Skin epidermis (tissue), 12 donors: ENCODE measurements around the gene KRTAP5-9.
"Not testable (repeated sequence)": the region's sequence is repeated elsewhere in the genome, so short reads cannot be mapped to it uniquely, and the experiment has no call there.

Source experiments
- H3K27ac ChIP-seq, 21 experiments: fragments of 200-600 bp; sonication (generic) in 11 of 21; one replicate each; pipeline ENCODE4 v1.5.0; 2020; ENCODE audit warnings: mild to moderate bottlenecking in 3 of 21, inconsistent platforms in 2 of 21, moderate library complexity in 2 of 21
- H3K4me3 ChIP-seq, 7 experiments: fragments of 200-600 bp; sonication (generic) in 2 of 7; one replicate each; pipeline ENCODE4 v1.5.0; 2020; ENCODE audit warnings: inconsistent platforms in 2 of 7, mild to moderate bottlenecking in 2 of 7, moderate library complexity in 1 of 7

KRTAP5-9 gene

DNA sequence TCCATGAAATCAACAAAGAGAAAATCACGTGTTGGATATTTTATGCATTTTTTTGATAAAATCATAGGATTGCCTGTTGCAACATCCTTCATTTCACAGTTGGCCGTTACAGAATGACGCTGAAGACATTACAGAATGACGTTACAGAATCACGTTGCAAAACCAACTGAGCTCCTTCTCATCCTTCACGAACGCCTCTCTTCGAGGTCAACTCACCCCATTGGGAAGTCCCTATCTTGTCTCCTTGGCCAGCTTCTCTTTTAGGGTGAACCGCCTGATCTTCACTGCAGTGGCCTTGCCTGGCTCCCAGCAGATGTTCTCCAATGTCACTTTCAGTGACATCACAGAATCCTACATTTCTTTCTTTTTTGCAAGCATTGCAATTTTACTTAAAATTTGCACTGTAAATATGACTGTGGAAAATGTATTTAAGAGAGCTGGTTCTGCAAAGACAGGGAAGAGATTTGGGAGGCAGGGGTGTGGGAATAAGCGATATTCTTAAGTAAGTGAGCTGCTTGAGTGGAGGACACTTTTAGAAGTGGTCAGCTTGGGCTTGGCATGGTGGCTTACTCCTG, 16.1 kb upstream of the KRTAP5-9 start:
- H3K27ac ChIP-seq, result no peak overlapping the region
- H3K4me3 ChIP-seq, result no peak overlapping the region

DNA sequence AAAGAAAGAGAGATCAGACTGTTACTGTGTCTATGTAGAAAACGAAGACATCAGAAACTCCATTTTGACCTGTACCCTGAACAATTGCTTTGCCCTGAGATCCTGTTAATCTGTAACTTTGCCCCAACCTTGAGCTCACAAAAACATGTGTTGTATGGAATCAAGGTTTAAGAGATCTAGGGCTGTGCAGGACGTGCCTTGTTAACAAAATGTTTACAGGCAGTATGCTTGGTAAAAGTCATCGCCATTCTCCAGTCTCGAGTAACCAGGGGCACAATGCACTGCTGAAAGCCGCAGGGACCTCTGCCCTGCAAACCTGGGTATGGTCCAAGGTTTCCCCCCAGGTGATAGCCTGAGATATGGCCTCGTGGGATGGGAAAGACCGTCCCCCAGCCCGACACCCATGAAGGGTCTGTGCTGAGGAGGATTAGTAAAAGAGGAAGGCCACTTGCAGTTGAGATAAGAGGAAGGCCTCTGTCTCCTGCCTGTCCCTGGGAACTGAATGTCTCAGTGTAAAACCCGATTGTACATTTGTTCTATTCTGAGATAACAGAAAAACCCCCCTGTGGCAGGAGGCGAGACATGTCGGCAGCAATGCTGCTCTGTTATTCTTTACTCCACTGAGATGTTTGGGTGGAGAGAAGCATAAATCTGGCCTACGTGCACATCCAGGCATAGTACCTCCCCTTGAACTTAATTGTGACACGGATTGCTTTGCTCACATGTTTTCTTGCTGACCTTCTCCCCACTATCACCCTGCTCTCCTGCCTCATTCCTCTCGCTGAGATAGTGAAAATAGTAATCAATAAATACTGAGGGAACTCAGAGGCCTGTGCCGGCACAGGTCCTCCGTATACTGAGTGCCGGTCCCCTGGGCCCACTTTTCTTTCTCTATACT, 13.3 kb upstream of the KRTAP5-9 start:
- not testable (repeated sequence) for H3K27ac ChIP-seq

DNA sequence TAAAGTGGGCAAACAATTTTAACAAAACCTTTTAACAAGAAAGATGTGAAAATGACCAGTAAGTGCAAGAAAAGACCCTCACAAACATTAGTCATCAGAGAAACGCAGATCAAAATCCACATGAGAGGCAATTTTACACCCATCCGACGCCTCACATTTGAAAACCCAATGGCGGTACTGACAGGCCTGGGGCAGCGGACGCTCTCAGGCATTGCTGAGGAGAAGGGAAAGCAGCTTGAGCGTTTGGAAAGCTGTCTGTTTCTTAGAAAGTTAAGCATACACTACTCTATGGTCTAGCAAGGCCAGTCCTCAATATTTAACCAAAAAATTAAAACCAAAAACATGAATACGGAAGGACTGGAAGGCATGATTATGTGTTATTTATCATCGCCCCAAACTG, 12.4 kb upstream of the KRTAP5-9 start:
- H3K4me3 ChIP-seq, result no peak overlapping the region

More for the DNA sequence above, 13.3 kb upstream of the KRTAP5-9 start:
- H3K4me3 ChIP-seq, result not testable (repeated sequence)

DNA sequence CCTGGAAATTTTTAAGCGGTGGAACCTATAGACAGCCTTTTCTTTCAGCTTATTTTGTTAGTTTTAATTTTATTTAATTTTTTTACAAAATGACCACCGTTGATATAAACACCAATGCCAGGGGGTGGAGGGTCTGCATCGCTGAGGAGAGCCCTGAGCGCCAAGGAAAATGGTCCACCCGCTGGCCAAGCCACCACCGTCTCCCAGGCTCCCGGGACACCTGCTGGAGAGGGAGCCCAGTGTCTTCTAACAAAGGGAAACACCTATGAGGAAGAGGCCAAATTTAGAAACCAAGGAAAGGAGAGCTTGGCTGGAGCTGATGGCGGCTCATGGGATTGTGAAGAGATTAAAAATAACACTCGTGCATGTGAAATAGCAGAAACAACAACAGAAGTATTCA, 10.7 kb upstream of the KRTAP5-9 start:
- Histone ChIP-seq H3K27ac (no peak overlapping the region), H3K4me3 (no peak overlapping the region)

More for the DNA sequence above, 12.4 kb upstream of the KRTAP5-9 start:
- H3K27ac ChIP-seq, result no peak overlapping the region

DNA sequence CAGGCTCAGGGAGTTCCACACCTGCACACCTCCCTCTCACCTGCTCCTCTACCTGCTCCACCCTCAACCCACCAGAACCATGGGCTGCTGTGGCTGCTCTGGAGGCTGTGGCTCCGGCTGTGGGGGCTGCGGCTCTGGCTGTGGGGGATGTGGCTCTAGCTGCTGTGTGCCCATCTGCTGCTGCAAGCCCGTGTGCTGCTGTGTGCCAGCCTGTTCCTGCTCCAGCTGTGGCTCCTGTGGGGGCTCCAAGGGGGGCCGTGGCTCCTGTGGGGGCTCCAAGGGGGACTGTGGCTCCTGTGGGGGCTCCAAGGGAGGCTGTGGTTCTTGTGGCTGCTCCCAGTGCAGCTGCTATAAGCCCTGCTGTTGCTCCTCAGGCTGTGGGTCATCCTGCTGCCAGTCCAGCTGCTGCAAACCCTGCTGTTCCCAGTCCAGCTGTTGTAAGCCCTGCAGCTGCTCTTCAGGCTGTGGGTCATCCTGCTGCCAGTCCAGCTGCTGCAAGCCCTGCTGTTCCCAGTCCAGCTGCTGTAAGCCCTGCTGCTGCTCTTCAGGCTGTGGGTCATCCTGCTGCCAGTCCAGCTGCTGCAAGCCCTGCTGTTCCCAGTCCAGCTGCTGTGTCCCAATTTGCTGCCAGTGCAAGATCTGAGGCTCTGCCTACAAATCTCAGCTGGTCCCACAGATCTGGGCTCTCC, 10.1 kb upstream of the KRTAP5-9 start, which contains the start of gene KRTAP5-8:
Gene KRTAP5-8, plus strand, starts transcription at position 49 of the 689 bp plus-strand sequence. Its CDS starts 31 bp downstream, at position 80.
- H3K4me3 ChIP-seq, H3K27ac ChIP-seq: not testable (repeated sequence)

DNA sequence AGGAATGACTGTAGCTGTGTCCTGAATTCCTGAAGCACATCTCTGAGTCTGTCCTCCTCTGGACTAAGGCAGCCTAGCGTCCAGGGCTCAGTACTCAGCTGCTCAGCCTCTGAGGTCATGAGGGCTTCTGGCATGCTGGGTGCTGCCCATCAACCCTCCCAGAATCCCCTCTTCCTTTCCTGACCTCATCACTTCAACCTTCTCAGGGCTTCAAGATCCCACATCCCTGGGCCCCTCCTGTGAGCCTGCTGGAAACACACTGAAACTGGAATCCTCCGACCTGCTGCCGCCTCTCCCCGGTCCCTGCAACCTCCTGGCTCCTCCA, 9.6 kb upstream of the KRTAP5-9 start:
- Histone ChIP-seq H3K27ac (no peak overlapping the region), H3K4me3 (no peak overlapping the region)

DNA sequence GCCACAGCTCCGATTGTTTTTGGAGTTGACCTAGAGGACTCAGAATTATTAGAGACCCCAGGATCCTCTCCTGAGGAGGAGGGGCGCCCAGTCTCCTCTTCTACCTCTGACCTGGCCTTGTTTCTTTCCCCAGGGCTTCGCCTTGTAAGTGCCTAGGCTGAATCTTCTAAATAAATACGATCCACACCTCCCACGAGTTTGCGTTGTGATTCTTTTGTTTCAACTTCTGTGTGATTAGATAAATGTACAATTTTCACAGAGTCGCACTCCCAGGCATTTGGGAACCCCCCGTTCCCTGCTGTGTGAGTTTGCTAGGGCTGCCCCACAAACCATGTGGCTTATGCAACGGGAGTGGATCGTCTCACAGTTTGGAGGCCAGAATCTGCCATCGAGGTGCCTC, 9.2 kb upstream of the KRTAP5-9 start:
- Histone ChIP-seq H3K4me3 (no peak overlapping the region), H3K27ac (no peak overlapping the region)

DNA sequence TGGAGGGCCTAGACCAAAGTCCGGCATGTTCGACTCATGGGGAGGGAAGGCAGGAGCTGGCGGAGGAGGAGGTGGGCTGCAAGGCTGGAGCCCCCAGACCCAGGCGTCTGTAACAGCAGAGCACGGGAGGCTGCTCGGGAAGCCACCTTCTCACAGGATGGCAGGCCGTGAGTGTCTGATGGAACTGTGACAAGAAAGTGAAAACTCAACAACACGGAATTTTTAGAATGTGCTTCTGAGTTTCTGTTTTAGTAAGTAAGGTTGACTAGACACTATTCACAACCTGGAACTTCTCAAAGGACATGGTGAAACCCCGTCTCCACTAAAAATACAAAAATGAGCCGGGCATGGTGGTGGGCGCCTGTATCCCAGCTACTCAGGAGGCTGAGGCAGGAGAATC, 8.2 kb upstream of the KRTAP5-9 start:
- H3K27ac ChIP-seq, H3K4me3 ChIP-seq: not testable (repeated sequence)

DNA sequence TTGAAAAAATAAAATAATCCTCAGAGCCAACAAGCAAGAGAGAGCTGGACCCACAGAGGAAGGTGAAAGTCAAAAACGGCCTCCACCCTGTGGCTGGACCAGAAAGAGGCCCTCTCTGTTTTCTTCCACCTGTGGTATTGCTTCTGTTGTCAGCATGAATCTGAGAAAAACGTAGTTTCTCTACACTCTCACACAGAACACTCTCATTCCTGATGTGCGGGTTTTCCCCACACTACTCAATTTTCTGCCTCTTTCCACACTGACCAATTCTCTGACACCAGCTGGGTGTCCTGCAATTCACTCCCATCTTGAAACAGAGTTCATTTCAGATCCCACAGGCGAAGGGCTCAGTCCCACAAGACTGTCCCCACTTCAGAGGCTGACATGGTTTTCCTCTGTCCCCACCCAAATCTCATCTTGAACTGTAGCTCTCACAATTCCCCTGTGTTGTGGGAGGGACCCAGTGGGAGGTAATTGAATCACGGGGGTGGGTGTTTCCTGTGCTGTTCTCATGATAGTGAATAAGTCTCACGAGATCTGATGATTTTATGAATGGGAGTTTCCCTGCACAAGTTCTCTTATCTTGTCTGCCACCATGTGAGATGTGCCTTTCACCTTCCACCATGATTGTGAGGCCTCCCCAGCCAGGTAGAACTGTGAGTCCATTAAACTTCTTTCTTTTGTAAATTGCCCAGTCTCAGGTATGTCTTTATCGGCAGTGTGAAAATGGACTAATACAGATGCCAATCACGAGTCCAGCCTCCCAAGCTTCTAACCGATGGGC, 7.5 kb upstream of the KRTAP5-9 start:
- H3K4me3 ChIP-seq, H3K27ac ChIP-seq: not testable (repeated sequence)

DNA sequence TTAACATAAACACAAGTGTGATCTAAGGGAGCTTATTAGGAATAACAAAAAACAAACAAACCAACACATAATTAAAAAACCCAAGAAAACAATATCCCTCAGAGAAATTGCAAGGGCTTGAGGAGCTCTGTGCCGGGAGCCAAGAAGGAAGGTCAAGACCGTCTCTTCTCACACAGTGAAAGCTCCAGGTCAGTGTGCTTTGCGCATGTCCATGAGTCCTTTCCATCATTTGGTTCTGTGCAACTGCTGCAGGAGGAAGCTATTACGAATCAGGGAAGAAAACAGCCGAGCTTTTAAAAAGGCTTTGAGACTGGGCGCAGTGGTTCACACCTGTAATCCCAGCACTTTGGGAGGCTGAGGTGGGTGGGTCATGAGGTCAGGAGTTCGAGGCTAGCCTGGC, 5.8 kb upstream of the KRTAP5-9 start:
- no peak overlapping the region for H3K4me3 ChIP-seq
- H3K27ac ChIP-seq, result no peak overlapping the region

DNA sequence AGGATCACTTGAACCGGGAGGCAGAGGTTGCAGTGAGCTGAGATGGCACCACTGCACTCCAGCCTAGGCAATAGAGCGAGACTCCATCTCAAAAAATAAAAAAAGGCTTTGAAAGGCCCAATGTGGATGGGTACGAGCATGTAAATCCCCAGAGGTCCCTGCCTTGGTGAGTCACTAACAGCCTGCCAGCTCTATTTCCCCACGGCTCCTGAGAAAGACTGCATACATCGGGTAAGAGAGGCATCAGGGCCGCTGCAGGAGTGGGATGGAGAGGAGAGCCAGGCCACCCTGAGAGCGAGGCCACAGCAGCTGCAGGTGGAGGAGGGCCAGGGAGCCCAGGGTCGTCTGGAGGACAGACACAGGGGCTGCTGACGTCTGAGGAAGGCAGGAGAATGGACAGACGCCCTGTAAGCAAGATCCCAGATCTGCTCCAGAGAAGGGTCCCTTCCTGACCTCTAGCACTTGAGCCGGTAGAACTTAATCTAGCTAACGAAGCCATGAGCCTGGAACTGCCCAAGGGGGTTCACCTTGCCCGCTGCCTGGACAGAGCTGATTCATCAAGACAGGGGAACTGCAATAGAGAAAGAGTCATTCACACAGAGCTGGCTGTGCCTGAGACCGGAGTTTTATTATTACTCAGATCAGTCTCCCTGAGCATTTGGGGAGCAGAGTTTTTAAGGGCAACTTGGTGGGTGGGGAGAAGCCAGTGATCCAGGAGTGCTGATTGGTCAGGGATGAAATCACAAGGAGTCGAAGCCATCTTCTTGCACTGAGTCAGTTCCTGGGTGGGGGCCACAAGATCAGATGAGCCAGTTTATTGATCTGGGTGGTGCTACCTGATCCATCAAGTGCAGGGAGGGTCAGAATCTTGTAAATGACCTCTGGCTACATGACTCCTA, 5.1 kb upstream of the KRTAP5-9 start:
- no peak overlapping the region for H3K4me3 ChIP-seq

DNA sequence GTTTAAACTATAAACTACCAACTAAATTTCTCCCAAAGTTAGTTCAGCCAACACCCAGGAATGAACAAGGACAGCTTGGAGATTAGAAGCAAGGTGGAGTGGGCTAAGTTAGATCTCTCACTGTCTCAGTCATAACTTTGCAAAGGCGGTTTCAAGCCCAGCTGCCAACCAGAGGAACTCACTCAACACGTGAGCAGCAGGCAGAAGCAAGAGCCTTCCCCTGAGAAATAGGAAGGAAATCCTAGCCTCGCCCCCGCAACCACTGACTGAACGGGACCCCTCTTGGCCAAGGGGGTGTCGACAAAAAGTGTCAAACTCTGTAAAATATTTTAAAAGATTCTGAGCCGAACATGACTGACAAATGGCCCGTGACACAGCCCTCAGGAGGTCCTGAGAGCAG, 4.4 kb upstream of the KRTAP5-9 start:
- Histone ChIP-seq H3K27ac (no peak overlapping the region), H3K4me3 (no peak overlapping the region)

More for the DNA sequence above, 5.1 kb upstream of the KRTAP5-9 start:
- H3K27ac ChIP-seq, result no peak overlapping the region

DNA sequence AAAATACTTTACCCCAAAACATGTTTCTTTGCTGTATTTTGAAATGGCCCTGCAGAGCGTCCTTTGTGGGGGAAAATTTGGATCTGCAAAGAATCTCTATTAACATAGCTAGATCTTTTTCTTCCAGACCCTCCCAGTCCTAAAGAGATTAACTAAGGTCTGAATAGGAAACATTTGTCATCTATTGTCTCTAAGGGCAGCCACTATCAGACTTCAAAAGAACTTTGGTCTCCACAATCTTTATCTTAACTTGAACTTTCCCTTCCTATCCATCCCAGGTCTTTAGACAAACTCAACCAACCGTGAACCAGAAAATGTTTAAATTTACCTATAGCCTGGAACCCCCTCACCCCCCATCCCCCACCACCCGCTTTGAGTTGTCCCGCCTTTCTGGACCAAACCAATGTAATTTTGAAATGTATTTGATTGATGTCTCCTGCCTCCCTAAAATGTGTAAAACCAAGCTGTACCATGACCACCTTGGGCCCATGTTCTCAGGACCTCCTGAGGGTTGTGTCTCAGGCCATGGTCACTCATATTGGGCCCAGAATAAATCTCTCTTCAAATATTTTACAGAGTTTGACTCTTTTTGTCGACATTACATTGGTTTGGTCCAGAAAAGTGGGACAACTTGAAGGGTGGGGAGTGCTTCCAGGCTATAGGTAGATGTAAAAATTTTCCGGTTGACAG, 3.5 kb upstream of the KRTAP5-9 start:
- H3K27ac ChIP-seq, result no peak overlapping the region

DNA sequence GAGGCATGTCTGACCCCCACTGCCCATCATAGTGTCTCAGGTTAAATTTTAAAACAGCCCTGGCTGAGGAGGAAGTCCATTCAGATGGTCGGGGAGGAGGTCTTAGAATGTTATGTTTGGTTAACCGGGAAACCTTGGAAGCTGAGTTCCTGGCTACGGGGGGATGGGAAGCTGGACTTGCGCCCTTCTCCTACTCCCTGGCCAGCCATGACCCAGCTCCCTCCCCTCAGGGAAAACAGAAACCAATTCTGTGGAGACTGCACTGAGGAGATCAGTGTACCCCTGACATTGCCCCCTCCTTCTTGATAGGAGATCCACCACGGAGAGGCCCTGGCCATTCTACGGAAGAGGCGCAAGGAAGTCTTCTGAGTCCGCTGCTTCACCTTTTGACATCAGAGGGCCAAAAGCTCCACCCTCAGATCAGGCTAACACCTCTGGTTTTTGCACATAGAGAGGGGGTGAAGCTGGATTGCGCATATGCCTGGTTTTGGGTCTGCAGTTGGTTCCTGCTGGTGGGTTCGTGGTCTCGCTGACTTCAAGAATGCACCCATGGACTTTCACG, 2.7 kb upstream of the KRTAP5-9 start:
- H3K4me3 ChIP-seq, result no peak overlapping the region
- H3K27ac ChIP-seq, result no peak overlapping the region

More for the DNA sequence above, 3.5 kb upstream of the KRTAP5-9 start:
- H3K4me3 ChIP-seq, result no peak overlapping the region

DNA sequence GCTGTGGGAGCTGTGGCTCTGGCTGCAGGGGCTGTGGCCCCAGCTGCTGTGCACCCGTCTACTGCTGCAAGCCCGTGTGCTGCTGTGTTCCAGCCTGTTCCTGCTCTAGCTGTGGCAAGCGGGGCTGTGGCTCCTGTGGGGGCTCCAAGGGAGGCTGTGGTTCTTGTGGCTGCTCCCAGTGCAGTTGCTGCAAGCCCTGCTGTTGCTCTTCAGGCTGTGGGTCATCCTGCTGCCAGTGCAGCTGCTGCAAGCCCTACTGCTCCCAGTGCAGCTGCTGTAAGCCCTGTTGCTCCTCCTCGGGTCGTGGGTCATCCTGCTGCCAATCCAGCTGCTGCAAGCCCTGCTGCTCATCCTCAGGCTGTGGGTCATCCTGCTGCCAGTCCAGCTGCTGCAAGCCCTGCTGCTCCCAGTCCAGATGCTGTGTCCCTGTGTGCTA, 514 bp downstream of the KRTAP5-9 start:
- H3K4me3 ChIP-seq, result no peak overlapping the region
- H3K27ac ChIP-seq, result no peak overlapping the region

DNA sequence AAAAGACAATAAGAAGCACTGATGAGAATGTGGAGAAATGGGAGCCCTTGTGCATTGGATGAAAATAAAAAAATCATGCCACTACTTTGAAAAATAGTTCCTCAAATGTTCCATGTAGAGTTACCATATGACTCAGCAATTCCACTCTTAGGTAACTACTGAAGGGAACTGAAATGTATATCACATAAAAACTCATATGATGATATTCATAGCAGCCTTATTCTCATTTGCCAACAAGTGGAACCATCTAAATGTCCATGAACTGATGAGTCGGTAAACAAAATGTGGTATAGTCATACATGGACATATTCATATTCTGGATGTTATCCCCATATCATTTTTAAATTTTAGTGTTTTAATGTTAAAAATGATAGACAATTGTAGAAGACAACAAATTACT, 3.5 kb downstream of the KRTAP5-9 start:
- no peak overlapping the region for H3K4me3 ChIP-seq

DNA sequence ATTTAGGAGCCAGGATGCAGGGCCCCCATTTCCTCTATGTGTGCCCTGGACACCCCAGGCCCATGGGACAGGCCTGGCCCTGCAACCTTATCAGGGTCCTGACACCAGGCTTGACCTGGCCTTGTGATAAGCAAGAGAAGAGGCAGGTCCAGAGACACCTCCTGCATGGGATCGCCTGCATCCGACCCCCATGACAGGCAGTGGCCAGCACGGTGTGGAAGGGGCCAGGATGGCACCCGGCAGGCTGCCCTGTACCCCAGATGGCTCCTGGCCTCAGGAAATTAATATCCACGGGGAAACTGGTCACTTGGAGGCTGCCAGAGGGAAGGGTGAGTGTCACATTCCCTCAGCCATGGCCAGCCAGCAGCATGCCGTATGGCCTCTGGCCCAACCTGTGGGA, 6.8 kb downstream of the KRTAP5-9 start:
- no peak overlapping the region for H3K4me3 ChIP-seq
- H3K27ac ChIP-seq, result no peak overlapping the region

More for the DNA sequence above, 3.5 kb downstream of the KRTAP5-9 start:
- no peak overlapping the region for H3K27ac ChIP-seq

DNA sequence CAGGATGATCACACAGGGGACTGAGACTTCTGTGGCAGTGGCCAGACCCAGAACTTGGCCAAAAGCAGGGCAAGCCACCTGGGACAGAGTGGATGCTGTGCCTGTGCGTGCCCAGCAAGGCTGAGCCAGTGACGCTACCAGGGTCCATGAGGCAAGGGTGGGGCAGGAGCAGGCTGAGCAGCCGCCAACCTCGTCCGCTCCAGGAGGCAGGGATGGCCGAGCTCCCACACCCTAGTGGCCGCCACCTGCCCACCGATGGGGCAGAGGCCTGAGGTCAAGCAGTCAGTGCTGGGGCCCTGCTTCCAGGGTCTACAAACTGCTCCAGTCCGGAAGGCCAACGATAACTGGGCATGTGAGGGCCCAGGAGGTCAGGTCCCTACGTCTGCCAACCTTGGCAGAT, 7.3 kb downstream of the KRTAP5-9 start:
- no peak overlapping the region for H3K4me3 ChIP-seq
- H3K27ac ChIP-seq, result no peak overlapping the region
